C1 segment of cervical spinal cord (tissue), 14 donors: ENCODE results near the gene CLIP2.
"Not testable (repeated sequence)": the region's sequence is repeated elsewhere in the genome, so short reads cannot be mapped to it uniquely, and the experiment has no call there.

Source experiments
- DNase-seq, 14 donors: peaks; one replicate each; lab custom pipeline; 2025; lab: John Stamatoyannopoulos, UW

The CLIP2 gene

DNA sequence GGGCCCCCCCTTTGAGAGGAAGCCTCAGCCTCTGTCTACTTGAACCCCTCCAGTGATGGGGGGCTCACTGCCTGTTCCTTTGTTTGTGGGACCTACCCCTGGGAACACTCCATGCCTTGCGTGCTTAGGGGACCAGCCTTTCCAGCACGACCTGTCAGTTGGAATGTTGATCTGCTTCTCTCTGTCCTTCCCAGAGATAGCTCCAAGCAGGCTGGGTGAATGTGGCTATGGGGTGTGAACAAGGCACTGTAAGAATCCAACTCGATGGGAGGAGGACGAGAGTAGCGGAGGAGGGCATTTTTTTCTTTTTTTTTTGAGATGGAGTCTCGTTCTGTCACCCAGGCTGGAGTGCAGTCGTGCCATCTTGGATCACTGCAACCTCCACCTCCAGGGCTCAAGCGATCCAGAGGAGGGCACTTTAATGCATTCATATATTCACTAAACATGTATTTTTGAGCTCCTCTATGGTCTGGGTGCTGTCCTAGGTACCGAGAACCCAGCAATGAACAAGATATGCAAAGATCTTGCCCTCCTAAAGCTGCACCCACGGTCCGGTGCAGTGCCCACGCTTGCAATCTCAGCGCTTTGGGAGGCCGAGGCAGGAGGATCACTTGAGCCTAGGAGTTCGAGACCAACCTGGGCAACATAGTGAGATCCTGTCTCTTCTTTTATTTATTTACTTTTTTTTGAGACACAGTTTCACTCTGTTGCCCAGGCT lies 8.5 kb downstream of the CLIP2 start:
- DNase-seq: no peak

DNA sequence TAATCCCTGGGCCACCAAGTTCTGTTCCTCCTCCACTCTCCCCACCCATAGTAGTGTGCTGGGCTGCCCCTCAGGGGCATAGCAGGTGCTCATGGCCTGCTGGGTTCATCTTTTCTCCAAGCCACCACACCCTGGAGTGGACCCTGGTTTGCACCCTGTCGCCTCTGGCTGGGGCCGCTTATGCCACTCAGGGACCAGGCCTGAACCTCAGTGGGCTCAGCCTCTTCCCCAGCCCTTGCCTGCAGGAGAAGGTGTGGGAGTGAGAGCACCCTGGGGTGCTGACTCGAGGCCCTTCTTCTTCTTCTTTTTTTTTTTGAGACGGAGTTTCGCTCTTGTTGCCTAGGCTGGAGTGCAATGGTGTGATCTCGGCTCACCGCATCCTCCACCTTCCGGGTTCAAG lies 10.2 kb downstream of the CLIP2 start:
- no peak for DNase-seq

DNA sequence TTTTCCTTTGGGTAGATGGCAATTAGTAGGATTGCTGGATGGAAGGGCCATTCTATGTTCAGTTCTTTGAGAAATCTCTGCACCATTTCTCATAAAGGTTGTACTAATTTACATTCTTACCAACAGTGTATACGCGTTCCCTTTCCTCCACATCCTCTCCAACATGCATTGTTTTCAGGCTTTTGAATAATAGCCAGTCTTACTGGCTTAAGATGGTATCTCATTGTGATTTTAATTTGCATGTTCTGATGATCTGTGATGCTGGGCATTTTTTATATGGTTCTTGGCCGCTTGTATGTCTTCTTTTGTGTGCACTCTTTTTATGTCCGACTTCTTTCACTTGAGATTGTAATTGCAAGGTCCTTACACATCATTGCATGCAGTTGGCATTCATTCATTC lies 11.7 kb downstream of the CLIP2 start:
- no peak for DNase-seq

DNA sequence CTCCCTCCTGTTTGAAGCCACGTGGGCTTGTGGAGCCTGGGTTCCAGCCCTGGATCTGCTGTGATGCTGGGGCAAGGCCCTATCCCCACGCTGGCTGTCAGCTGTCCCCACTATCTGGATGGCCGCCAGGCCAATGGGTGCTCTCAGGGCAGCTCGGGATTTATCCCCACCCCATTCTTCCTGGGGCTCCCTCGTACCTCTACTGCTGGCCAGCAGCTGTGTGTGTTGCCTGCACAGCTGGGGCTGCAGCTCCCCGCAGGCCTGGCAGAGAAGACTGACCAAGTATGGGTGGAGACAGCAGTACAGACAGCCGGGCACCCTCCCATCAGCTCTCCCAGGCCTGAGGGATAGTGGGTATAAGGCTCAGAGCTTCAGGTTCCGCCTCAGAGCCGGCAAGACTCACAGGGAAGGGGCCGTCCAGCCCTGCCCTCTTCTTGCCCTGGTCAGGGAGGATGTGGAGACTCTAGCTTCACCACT lies 13.6 kb downstream of the CLIP2 start:
- DNase-seq: peak in 2 of 14 donors; percentile 8 to 24

DNA sequence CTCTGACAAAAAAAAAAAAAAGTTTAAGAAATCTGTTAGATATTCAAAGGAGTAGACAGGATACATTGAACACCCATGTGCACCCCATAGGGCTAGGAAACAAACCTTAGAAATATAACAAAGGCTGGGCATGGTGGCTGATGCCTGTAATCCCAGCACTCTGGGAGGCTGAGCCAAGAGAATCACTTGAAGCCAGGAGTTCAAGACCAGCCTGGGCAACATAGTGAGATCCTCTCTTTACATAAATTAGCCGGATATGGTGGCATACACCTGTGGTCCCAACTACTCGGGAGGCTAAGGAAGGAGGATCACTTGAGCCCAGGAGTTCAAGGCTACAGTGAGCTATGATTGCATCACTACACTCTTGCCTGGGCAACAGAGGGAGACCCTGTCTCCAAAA lies 15.3 kb downstream of the CLIP2 start:
- DNase-seq: no peak

GRCh38 chr7:74306004-74306729 lies 17.0 kb downstream of the CLIP2 start:
- DNase-seq: peak in 10 of 14 donors; percentile 40 to 87 (median 64)

GRCh38 chr7:74306730-74307469 lies 17.7 kb downstream of the CLIP2 start:
- DNase-seq: peak in 13 of 14 donors; percentile 23 to 93 (median 75)

DNA sequence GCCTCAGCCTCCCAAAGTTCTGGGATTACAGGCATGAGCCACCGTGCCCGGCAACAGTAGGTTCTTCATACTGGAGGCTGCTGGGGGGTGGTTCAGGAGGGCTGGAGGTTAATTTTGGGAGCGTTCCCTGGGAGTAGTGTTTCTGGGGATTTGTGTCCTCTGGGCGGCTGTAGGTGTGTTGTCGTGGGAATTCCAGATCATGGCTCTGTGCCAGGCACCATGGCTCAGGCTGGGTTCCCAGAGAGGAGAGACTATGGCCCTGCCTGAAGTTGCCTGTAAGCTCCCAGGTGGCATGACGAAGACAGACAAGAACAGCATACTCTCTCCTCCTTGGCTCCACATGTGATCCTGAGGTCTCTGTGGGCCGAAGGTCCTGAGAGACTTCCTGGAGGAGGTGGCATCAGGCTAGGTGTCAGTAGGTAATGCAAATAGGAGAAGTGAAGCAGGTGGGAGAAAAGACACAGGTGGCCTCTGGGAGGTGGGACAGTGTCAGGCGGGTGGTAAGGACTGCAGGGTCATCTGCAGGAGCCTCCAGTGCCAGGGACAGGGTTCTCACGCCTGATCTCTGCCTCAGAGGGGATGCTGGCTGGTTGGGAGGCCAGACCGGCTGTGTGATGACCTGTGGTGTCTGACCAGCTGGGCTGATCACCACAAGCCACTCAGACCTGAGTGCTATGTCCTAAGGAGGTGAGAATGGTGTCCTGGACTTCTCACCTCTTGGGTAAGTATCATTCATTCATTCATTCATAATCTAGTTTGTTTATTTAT lies 18.7 kb downstream of the CLIP2 start:
- peak in 1 of 14 donors; percentile 12 for DNase-seq

GRCh38 chr7:74309181-74309580 lies 20.0 kb downstream of the CLIP2 start:
- DNase-seq: no peak

GRCh38 chr7:74311305-74311744 lies 22.1 kb downstream of the CLIP2 start:
- DNase-seq: no peak

DNA sequence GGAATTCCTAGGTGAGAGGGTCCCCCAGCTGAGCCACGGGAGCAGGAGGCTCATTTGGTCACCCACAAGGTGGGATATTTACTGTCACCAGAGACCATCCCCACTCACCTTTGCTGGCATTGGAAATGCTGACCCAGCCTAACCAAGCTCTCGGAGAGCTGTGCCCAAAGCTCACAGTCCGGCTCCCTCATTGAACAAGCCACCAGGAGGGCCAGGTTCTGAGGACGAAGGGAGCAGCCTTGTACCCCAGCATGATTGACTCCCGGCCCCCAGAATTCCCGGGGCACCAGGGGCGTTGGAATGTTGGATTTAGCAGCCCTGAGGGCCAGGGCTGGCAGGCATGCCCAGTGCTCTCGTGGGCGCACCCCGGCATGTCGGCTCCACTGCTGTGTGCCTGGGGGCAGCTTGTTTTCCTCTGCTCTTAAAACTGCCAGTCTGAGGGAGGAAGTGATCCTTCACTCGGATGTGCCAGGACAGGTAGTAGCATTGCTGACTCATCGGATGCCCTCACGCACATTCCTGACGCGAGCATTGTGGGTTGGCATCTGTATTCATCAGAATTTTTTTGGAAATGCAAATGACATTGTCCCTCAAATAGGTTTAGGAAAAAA lies 23.3 kb downstream of the CLIP2 start:
- DNase-seq: no peak

GRCh38 chr7:74315891-74316290 lies 26.7 kb downstream of the CLIP2 start:
- not testable (repeated sequence) for DNase-seq

DNA sequence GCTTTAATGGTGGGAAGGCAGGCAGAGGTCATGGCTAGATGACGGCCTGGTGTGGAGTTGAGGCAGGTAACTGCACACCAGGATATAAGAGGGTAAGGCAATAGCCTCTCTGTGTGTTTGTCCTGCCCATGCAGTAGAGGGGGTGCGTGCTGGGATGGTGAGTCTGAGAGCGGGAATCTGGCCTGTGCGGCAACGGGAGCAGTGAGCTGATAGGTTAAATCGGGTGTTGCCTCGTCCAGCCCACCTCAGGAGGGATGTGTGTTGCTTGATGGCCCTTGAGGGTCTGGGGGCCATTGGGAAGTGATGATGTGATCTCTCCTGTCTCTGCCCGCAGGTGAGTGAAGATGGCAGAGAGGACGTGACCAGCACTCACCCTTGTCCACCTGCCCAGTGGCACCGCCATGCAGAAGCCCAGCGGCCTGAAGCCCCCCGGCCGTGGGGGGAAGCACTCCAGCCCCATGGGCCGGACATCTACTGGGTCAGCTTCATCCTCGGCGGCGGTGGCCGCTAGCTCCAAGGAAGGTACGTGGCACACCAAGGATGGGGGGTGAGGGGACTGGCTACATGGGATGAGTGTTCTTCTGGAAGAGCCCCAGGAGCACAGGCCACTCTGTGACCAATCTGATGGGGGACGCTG lies 28.1 kb downstream of the CLIP2 start:
- no peak for DNase-seq

GRCh38 chr7:74318043-74318442 lies 28.8 kb downstream of the CLIP2 start:
- DNase-seq: no peak

- DNase-seq: no peak
These were observed 31.5 kb downstream of the CLIP2 start for GRCh38 chr7:74320645-74321221.

DNA sequence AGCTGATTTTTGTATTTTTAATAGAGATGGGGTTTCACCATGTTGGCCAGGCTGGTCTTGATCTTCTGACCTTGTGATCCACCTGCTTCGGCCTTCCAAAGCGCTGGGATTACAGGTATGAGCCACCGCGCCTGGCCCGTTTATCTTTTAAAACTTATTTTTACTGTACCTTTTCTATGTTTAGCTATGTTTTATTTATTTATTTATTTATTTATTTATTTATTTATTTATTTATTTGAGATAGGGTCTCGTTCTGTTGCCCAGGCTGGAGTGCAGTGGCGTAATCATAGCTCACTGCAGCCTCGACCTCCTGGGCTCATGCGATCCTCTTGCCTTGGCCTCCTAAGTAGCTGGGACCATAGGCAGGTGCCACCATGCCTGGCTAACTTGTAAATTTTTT lies 33.7 kb downstream of the CLIP2 start:
- DNase-seq: not testable (repeated sequence)

- peak in 13 of 14 donors; percentile 11 to 85 (median 59) for DNase-seq
These were observed 35.5 kb downstream of the CLIP2 start for GRCh38 chr7:74324531-74325209.

GRCh38 chr7:74325210-74325565 lies 36.0 kb downstream of the CLIP2 start:
- no peak for DNase-seq

DNA sequence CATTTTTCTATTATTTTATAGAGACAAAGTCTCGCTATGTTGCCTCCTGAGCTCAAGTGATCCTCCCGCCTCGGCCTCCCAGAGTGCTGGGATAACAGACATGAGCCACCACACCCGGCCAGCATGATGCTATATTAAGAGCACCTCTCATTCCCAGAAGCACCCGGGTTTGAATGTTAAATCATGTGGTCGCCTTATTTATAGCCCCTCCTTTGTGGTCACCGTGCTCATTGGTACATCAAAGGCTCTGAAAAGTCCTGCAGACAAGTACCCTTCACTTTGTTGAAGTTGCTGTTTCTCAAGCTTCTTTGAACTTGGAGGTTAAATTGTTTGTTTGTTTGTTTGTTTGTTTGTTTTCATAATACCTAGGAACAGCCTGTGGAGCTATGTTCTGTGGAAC lies 40.0 kb downstream of the CLIP2 start:
- no peak for DNase-seq
